Testis (tissue), 3 donors: Measurements from ENCODE around the gene SH3BP2. TPM values are rescaled to one million over a fixed set of nuclear protein-coding genes. Genes with fewer than 3 reads are reported as not detected.

ENCODE experiments used
- DNase-seq: peaks from one replicate; pipeline ENCODE4 v3.0.0-alpha.2; 2019
- H3K27ac ChIP-seq, 2 donors: fragments of 200-600 bp; sonication (generic); one replicate each; pipeline ENCODE4 v1.5.1; 2019
- H3K27me3 ChIP-seq: fragments of 200-600 bp; sonication (generic); one replicate; pipeline ENCODE4 v1.5.1; 2019
- H3K36me3 ChIP-seq: fragments of 200-600 bp; sonication (generic); one replicate; pipeline ENCODE4 v1.5.1; 2017; ENCODE audit warnings: low read depth; ENCODE audit errors: missing control alignments
- H3K4me1 ChIP-seq: fragments of 200-600 bp; sonication (generic); one replicate; pipeline ENCODE4 v1.5.1; 2019
- H3K4me3 ChIP-seq, 2 donors: fragments of 200-600 bp; sonication (generic); one replicate each; pipeline ENCODE4 v1.5.1; 2017 to 2019
- H3K9me3 ChIP-seq: fragments of 200-600 bp; sonication (generic); one replicate; pipeline ENCODE4 v1.5.1; 2017
- POLR2A ChIP-seq: fragments of 450-650 bp; IDR thresholded peaks from one replicate; pipeline ENCODE4 v1.6.1; 2017; ENCODE audit warnings: antibody characterized with exemption, mild to moderate bottlenecking, moderate library complexity
- WGBS, 2 donors: methylation state at CpG; one replicate each; pipeline ENCODE4 v1.1.5; 2018; 5-methylcytosine and 5-hydroxymethylcytosine counted together
- intact Hi-C: fragments of 100-400 bp; cut with DNase I; formaldehyde crosslinking; loops from one replicate; pipeline ENCODE4 v1.15.1; 2023; ENCODE audit warnings: low total_unique reads
- polyA plus RNA-seq: library from polyadenylated mRNA; stranded (reverse); fragments of 350-450 nt; fragmentation: Illumina TruSeq; extraction: RNeasy Lipid Tissue Mini Kit (QIAGEN cat#74804); gene quantifications from one replicate; pipeline ENCODE4 v1.2.3, GENCODE V29; 2014; ENCODE audit warnings: low read depth, low replicate concordance; ENCODE audit not compliant: insufficient read depth
- total RNA-seq, 2 donors: library from RNA; depleted of rRNA; stranded (reverse); fragments of >200 nt; gene quantifications; one replicate each; pipeline ENCODE4 v1.2.3, GENCODE V29; 2016
- TF ChIP-seq, protein P1 (sequence below), 3 experiments: fragments of 450-650 bp in 2 of 3; fragments of 200-600 bp in 1 of 3; sonication (generic) in 1 of 3; IDR thresholded peaks; one replicate each; pipeline ENCODE4 v1.5.1; 2016 to 2019; ENCODE audit warnings: antibody characterized with exemption in 3 of 3, mild to moderate bottlenecking in 2 of 3, moderate library complexity in 1 of 3

The SH3BP2 gene
- total and polyA plus RNA-seq, 3 donors from 2014 or later, result 26.6 to 47.3 (median 45.0) TPM

DNA sequence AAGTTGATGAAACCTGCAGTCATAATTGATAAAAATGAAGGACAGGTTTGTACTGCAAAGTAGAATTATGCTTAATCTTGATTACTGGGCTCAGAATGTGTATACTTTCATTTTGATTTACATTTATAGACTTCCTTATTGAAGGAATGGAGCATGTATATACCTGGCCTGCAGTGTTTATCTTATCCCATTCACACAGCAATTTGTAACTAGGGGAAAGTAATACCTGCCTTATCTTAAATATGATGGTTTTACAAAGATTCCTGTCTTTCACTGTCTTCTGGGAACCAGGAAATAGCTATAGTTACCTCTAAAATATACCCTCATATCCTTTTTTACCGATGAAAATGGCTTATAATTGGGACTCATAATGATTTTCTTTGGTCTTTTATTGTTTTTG lies 80.4 kb downstream of the SH3BP2 start:
- intact Hi-C loops, result no loop called here
- WGBS, 2 donors, result 46 to 58% methylated on average over 1 of the region's 1 CpG
- H3K4me3 ChIP-seq, result no peak overlapping the region
- H3K36me3 ChIP-seq, result no peaks in the 10 kb centered on the region
- no peaks in the 10 kb centered on the region for H3K27me3 ChIP-seq
- no peak for DNase-seq
- no peak overlapping the region for H3K27ac ChIP-seq
- peaks cover 25% of the 10 kb centered on the region for H3K4me1 ChIP-seq
- no peaks in the 10 kb centered on the region for H3K9me3 ChIP-seq
- no peak for TF ChIP-seq POLR2A
- TF ChIP-seq, protein P1, sequence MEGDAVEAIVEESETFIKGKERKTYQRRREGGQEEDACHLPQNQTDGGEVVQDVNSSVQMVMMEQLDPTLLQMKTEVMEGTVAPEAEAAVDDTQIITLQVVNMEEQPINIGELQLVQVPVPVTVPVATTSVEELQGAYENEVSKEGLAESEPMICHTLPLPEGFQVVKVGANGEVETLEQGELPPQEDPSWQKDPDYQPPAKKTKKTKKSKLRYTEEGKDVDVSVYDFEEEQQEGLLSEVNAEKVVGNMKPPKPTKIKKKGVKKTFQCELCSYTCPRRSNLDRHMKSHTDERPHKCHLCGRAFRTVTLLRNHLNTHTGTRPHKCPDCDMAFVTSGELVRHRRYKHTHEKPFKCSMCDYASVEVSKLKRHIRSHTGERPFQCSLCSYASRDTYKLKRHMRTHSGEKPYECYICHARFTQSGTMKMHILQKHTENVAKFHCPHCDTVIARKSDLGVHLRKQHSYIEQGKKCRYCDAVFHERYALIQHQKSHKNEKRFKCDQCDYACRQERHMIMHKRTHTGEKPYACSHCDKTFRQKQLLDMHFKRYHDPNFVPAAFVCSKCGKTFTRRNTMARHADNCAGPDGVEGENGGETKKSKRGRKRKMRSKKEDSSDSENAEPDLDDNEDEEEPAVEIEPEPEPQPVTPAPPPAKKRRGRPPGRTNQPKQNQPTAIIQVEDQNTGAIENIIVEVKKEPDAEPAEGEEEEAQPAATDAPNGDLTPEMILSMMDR (IDR thresholded peaks at IDR 0.05), result no peak

DNA sequence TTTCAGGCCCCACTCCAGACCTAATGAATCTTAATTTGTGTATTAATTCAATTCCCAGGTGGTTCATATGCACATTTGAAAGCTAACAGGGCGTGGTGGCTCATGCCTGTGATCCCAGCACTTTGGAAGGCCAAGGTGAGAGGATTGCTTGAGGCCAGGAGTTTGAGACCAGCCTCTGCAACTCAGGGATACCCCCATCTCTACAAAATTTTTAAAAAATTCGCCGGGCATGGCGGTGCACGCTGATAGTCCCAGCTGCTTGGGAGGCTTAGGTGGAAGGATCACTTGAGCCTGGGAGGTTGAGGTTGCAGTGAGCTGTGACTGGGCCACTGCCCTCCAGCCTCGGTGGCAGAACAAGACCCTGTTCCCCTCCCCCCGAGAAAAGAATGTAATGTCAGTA lies 82.0 kb downstream of the SH3BP2 start:
- TF ChIP-seq, protein P1 (IDR thresholded peaks at IDR 0.05), result no peak
- no peak for TF ChIP-seq POLR2A
- intact Hi-C loops, result no loop called here
- Histone ChIP-seq H3K4me3 (no peak overlapping the region), H3K27ac (no peak overlapping the region), H3K4me1 (peaks cover 11% of the 10 kb centered on the region), H3K27me3 (no peaks in the 10 kb centered on the region), H3K9me3 (no peaks in the 10 kb centered on the region), H3K36me3 (no peaks in the 10 kb centered on the region)
- no peak for DNase-seq
- 91 to 94% methylated on average over 7 of the region's 7 CpGs for WGBS, 2 donors

DNA sequence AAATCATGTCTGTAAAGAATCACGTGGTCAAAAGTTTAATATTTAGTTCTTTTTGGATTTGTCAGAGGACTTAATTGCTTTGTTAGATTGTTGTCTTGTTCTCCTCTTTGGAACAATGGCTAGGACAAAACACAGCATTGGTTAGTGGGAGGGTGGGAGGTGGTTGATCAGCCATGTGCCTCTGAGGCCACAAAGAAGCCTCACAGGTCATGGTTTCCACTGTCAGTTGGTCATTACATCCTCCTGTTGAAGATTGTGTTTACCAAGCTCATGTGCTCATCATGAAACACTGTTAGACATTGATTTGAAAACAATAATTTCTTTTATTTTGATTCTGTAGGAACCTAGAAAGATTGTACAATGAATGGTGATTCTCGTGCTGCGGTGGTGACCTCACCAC lies 82.7 kb downstream of the SH3BP2 start:
- no peak for DNase-seq
- intact Hi-C loops, result no loop called here
- Histone ChIP-seq H3K27ac (no peak overlapping the region), H3K4me1 (peaks cover 4% of the 10 kb centered on the region), H3K9me3 (no peaks in the 10 kb centered on the region), H3K27me3 (no peaks in the 10 kb centered on the region), H3K4me3 (no peak overlapping the region), H3K36me3 (no peaks in the 10 kb centered on the region)
- no peak for TF ChIP-seq POLR2A
- TF ChIP-seq, protein P1 (IDR thresholded peaks at IDR 0.05), result no peak
- WGBS, 2 donors, result 71 to 81% methylated on average over 3 of the region's 3 CpGs

DNA sequence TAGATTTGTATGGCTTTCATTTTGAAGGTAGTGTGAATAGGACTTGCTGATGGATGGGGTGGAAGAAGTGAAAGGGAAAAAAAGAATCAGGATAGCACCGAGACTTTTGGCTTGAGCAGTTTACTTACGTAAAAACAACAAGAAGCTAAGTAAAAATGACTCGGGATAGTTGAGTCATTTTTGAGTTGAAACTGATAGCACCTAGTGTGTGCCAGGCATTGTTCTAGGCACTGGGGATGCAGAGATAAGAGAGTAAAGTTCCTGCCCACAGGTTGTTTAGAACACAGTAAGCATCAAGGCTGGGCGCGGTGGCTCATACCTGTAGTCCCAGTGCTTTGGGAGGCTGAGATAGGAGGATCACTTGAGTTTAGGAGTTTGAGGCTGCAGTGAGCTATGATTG lies 85.5 kb downstream of the SH3BP2 start:
- no peaks in the 10 kb centered on the region for H3K9me3 ChIP-seq
- no peak overlapping the region for H3K4me3 ChIP-seq
- intact Hi-C loops, result no loop called here
- H3K27me3 ChIP-seq, result no peaks in the 10 kb centered on the region
- H3K27ac ChIP-seq, result no peak overlapping the region
- no peak for DNase-seq
- WGBS, 2 donors, result 88% methylated on average over 5 of the region's 5 CpGs
- H3K36me3 ChIP-seq, result no peaks in the 10 kb centered on the region
- TF ChIP-seq, protein P1 (IDR thresholded peaks at IDR 0.05), result no peak
- no peak for TF ChIP-seq POLR2A
- H3K4me1 ChIP-seq, result no peaks in the 10 kb centered on the region

DNA sequence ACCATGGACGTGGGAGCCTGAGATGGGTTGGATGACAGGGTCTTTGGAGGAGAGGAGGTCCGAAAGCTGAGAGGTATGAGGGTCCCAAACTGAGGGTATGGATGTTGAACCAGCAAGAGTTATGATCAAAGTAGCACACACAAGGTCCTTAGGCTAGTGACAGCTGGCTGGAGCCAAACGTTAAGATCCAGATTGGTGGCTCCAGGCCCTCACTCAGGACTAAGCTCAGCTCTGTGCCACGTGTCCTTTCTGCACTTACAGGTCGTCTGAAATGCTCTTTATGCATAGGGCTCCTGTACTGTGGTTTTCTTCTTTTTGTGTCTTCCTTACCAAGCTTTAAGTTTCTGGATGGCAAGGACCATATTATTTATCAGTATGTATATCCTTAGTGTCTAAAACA lies 86.1 kb downstream of the SH3BP2 start:
- H3K27me3 ChIP-seq, result no peaks in the 10 kb centered on the region
- no peak overlapping the region for H3K27ac ChIP-seq
- no peaks in the 10 kb centered on the region for H3K4me1 ChIP-seq
- H3K36me3 ChIP-seq, result no peaks in the 10 kb centered on the region
- intact Hi-C loops, result no loop called here
- DNase-seq, result no peak
- H3K9me3 ChIP-seq, result no peaks in the 10 kb centered on the region
- no peak overlapping the region for H3K4me3 ChIP-seq
- TF ChIP-seq POLR2A, result no peak
- TF ChIP-seq, protein P1 (IDR thresholded peaks at IDR 0.05), result no peak
- 81 to 92% methylated on average over 5 of the region's 5 CpGs for WGBS, 2 donors
